ENCODE measurements around the gene ANXA2R. TPM values are rescaled to one million over a fixed set of nuclear protein-coding genes. Genes with fewer than 3 reads are reported as not detected.

ANXA2R gene
- total and polyA plus RNA-seq, 9 of the 15 experiments (the other 6 are each of a cell fraction or from before 2014, with no cell fraction given), result 2.1 to 4.8 (median 3.4) TPM

GRCh38 chr5:43075319-43076293 lies 35.5 kb upstream of the ANXA2R start (continued):
- TF ChIP-seq ZNF518B (CRISPR knock-in tag; IDR thresholded peaks at IDR 0.05) (no peak), RERE (CRISPR knock-in tag; IDR thresholded peaks at IDR 0.05; ENCODE audit: borderline replicate concordance) (no peak), NKRF (IDR thresholded peaks at IDR 0.05; ENCODE audit: borderline replicate concordance) (no peak), CBFA2T3 (IDR thresholded peaks at IDR 0.05) (peak; percentile 83), ZNF785 (CRISPR knock-in tag; IDR thresholded peaks at IDR 0.05) (no peak), TEAD1 (CRISPR knock-in tag; IDR thresholded peaks at IDR 0.05) (peak in 1 of 2 experiments; percentile 46; a peak in 3 of 4 replicates), NELFE (IDR thresholded peaks at IDR 0.05; ENCODE audit: insufficient read depth, insufficient read length) (no peak), ZNF696 (CRISPR knock-in tag; conservative IDR thresholded peaks at IDR 0.05) (0 out of 2 replicates have a peak, but pooled peaks have one; percentile 45), EWSR1 (IDR thresholded peaks at IDR 0.05; ENCODE audit: borderline replicate concordance, low read depth, partially characterized antibody) (no peak), ARNT (IDR thresholded peaks at IDR 0.05) (peak in 1 of 2 experiments; percentile 84; a peak in 3 of 4 replicates), RBM15 (IDR thresholded peaks at IDR 0.05; ENCODE audit: insufficient read depth, low read length) (no peak), DNMT1 (IDR thresholded peaks at IDR 0.05) (no peak), ZNF740 (CRISPR knock-in tag; IDR thresholded peaks at IDR 0.05) (0 out of 2 replicates have a peak, but pooled peaks have one; percentile 54), ZNF740 (tag; IDR thresholded peaks at IDR 0.05) (peak in 1 of 2 experiments; percentile 76; a peak in 1 of 4 replicates)

Data from K562 (cell line).